Measurements from ENCODE around the gene TRIM67.

GRCh38 chr1:231165371-231165770, 3.5 kb downstream of the TRIM67 start:
- TF ChIP-seq TAF1 (IDR thresholded peaks at IDR 0.05; ENCODE audit: borderline replicate concordance, low read depth, low read length) (no peak), POLR2AphosphoS5 (IDR thresholded peaks at IDR 0.05; ENCODE audit: low read depth, low read length) (no peak)
